Ishikawa (cell line): ENCODE measurements around the gene BCL7B.

Source experiments
- EP300 ChIP-seq: IDR thresholded peaks from 2 replicates; pipeline ENCODE4 v1.6.1; 2012; ENCODE audit warnings: borderline replicate concordance
- FOXM1 ChIP-seq: IDR thresholded peaks from 2 replicates; pipeline ENCODE4 v1.6.1; 2012; ENCODE audit warnings: low read depth, borderline replicate concordance
- RAD21 ChIP-seq: IDR thresholded peaks from 2 replicates; pipeline ENCODE4 v1.6.1; 2012; ENCODE audit warnings: low read depth
- TAF1 ChIP-seq: IDR thresholded peaks from 2 replicates; pipeline ENCODE4 v1.6.1; 2012; ENCODE audit warnings: low read depth, mild to moderate bottlenecking
- YY1 ChIP-seq: IDR thresholded peaks from 2 replicates; pipeline ENCODE4 v1.6.1; 2012; ENCODE audit warnings: low read depth
- TF ChIP-seq, protein P1 (sequence below): IDR thresholded peaks from 2 replicates; pipeline ENCODE4 v1.6.1; 2012; ENCODE audit warnings: low read depth, mild to moderate bottlenecking

GRCh38 chr7:73487486-73487885 lies 70.0 kb downstream of the BCL7B start:
- no peak for TF ChIP-seq EP300
- TF ChIP-seq, protein P1, sequence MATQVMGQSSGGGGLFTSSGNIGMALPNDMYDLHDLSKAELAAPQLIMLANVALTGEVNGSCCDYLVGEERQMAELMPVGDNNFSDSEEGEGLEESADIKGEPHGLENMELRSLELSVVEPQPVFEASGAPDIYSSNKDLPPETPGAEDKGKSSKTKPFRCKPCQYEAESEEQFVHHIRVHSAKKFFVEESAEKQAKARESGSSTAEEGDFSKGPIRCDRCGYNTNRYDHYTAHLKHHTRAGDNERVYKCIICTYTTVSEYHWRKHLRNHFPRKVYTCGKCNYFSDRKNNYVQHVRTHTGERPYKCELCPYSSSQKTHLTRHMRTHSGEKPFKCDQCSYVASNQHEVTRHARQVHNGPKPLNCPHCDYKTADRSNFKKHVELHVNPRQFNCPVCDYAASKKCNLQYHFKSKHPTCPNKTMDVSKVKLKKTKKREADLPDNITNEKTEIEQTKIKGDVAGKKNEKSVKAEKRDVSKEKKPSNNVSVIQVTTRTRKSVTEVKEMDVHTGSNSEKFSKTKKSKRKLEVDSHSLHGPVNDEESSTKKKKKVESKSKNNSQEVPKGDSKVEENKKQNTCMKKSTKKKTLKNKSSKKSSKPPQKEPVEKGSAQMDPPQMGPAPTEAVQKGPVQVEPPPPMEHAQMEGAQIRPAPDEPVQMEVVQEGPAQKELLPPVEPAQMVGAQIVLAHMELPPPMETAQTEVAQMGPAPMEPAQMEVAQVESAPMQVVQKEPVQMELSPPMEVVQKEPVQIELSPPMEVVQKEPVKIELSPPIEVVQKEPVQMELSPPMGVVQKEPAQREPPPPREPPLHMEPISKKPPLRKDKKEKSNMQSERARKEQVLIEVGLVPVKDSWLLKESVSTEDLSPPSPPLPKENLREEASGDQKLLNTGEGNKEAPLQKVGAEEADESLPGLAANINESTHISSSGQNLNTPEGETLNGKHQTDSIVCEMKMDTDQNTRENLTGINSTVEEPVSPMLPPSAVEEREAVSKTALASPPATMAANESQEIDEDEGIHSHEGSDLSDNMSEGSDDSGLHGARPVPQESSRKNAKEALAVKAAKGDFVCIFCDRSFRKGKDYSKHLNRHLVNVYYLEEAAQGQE = no peak
- no peak for TF ChIP-seq TAF1
- no peak for TF ChIP-seq YY1
- no peak for TF ChIP-seq RAD21
- no peak for TF ChIP-seq FOXM1
